GM12864 (cell line): ENCODE data around the gene PGBD4.

Experiments used
- DNase-seq: peaks from one replicate; pipeline ENCODE4 v3.0.0-alpha.2; 2011; ENCODE audit warnings: low read depth
- H3K4me3 ChIP-seq: 2 replicates; pipeline ENCODE4 v1.5.1; 2011; ENCODE audit warnings: mild to moderate bottlenecking, low read depth, low read length, control low read depth
- CTCF ChIP-seq: IDR thresholded peaks from 2 replicates; pipeline ENCODE4 v1.5.1; 2011; ENCODE audit warnings: low read depth, mild to moderate bottlenecking, moderate library complexity, low read length, control low read depth, inconsistent platforms; ENCODE audit errors: missing control alignments

Gene PGBD4

DNA sequence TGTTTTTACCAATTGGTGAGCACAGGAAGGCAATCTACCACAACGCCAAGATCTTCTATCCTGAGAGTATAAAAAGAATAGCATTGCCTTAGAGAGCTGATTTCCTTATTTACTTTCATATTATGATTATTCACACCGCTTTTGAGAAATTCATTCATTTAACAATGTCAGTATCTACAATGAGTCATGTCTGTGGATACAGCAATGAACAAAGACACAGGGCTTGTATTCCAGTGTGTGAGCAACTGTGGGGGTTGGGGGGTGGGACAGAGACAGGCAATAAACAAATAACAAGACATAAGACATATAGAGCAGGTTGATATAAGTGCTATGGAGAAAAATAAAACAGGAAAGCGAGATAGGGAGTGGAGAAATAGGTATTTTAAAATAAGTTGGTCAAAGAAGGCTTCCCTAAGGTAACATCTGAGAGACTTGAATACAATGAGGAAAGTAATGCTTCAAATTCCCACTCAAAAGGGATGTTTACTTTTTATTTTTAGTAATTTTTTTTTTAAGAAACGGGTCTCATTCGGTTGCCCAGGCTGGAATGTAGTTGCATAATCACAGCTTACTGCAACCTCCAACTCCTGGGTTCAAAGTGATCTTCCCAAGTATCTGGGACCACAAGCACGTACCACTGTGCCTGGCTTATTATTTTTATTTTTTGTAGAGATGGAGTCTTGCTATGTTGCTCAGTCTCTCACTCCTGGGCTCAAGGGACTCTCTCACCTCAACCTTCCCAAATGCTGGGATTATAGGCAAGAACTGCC, 45.7 kb downstream of the PGBD4 start:
- DNase-seq: no peak
- H3K4me3 ChIP-seq: no peak overlapping the region
- no peak for TF ChIP-seq CTCF

DNA sequence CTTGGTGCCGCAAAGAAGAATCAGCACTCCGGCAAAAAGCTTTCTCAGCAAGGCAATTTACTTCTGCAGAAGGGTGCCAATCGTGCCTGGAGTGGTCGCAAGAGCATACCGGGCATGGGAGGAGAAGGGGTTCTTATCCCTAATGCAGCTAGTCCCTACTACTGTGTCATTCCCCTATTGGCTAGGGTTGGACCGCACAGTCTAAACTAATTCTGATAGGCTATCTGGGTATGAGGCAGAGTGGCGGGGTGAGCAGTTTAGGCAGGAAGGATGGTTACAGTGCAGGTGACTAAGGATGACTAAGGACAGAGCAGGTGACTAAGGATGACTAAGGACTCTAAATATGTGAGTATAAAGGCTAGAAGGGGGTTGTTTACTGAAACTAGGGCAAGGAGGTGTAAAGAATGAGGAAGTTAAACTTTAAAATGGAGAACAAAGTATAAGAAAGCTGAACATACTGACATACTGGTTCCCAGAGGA, 52.9 kb downstream of the PGBD4 start:
- no peak for DNase-seq
- H3K4me3 ChIP-seq: no peak overlapping the region
- no peak for TF ChIP-seq CTCF

- TF ChIP-seq CTCF: no peak
- no peak for DNase-seq
- no peak overlapping the region for H3K4me3 ChIP-seq
These were observed 54.0 kb downstream of the PGBD4 start for GRCh38 chr15:34155859-34156258.
